Mucosa of descending colon (tissue), 3 donors: Measurements from ENCODE around the gene CD2BP2. TPM values are rescaled to one million over a fixed set of nuclear protein-coding genes. Genes with fewer than 3 reads are reported as not detected.
A peak's percentile ranks its signal among the peaks of the same experiment; 100 is the strongest.

Source experiments
- ATAC-seq: fragments of 200-7000 bp; cut with Tn5 transposase; one replicate; pipeline ENCODE4 v1.9.1; 2020; ENCODE audit warnings: mild to moderate bottlenecking, moderate library complexity
- DNase-seq, 3 donors: peaks; one replicate each; pipeline ENCODE4 v3.0.0-alpha.2; 2020
- H3K36me3 ChIP-seq: fragments of 200-600 bp; one replicate; pipeline ENCODE4 v1.8.0; 2021; ENCODE audit warnings: low read depth, mild to moderate bottlenecking
- H3K4me1 ChIP-seq: fragments of 200-600 bp; one replicate; pipeline ENCODE4 v1.8.0; 2021; ENCODE audit warnings: low read depth, mild to moderate bottlenecking
- H3K4me3 ChIP-seq: fragments of 200-600 bp; one replicate; pipeline ENCODE4 v1.8.0; 2021; ENCODE audit warnings: mild to moderate bottlenecking
- H3K9me3 ChIP-seq: fragments of 200-600 bp; one replicate; pipeline ENCODE4 v1.8.0; 2021; ENCODE audit warnings: mild to moderate bottlenecking
- intact Hi-C, 2 donors: fragments of 100-400 bp; cut with DNase I in 1 of 2; cut with micrococcal nuclease in 1 of 2; formaldehyde crosslinking; loops; one replicate each; pipeline versions ENCODE4 v1.11.0 to v1.11.1; 2022; cut with DNase I, micrococcal nuclease
- total RNA-seq, 3 donors: library from RNA; stranded (reverse); fragmentation: NEBNext Ultra II Directional in 2 of 3; extraction: Animal tissue kit (Norgen Biotek cat#: 25700) in 2 of 3; gene quantifications; one replicate each; pipeline versions ENCODE4 v1.2.1 to v1.2.4, GENCODE V29; 2021 to 2023
- TF ChIP-seq, protein P1 (sequence below): fragments of 200-600 bp; IDR thresholded peaks from one replicate; pipeline ENCODE4 v1.8.0; 2022; ENCODE audit warnings: antibody characterized with exemption, mild to moderate bottlenecking
- donor health status: DM: no; HTN: no; CAD: no; lungs with moderate emphysema.
- donor health status: DM: no; HTN: no; CAD: no.
- donor health status: DM: no; HTN: yes; CAD: no.

The CD2BP2 gene
- total RNA-seq, 3 donors from 2014 or later, result 53.4 to 57.9 (median 53.5) TPM

DNA sequence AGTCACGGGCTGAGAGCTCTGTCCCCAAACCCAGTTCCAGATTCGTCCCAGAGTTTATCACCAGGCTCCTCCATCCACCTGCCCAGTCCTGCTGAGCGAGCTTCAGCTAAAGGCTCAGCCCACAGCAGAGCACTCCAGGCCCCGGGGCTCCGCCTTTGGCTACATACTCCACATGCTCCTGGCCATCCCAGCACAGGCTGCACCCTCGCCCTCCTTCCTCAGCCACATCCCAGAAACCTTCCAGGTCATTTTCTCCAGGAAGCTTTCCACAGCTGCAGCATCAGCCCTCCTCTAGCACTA lies 4.7 kb upstream of the CD2BP2 start:
- peaks cover 6% of the 10 kb centered on the region for H3K4me1 ChIP-seq
- TF ChIP-seq, protein P1, sequence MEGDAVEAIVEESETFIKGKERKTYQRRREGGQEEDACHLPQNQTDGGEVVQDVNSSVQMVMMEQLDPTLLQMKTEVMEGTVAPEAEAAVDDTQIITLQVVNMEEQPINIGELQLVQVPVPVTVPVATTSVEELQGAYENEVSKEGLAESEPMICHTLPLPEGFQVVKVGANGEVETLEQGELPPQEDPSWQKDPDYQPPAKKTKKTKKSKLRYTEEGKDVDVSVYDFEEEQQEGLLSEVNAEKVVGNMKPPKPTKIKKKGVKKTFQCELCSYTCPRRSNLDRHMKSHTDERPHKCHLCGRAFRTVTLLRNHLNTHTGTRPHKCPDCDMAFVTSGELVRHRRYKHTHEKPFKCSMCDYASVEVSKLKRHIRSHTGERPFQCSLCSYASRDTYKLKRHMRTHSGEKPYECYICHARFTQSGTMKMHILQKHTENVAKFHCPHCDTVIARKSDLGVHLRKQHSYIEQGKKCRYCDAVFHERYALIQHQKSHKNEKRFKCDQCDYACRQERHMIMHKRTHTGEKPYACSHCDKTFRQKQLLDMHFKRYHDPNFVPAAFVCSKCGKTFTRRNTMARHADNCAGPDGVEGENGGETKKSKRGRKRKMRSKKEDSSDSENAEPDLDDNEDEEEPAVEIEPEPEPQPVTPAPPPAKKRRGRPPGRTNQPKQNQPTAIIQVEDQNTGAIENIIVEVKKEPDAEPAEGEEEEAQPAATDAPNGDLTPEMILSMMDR, result no peak
- H3K4me3 ChIP-seq, result no peak overlapping the region
- no peak for ATAC-seq
- intact Hi-C loops, result no loop called here
- DNase-seq, result no peak
- H3K36me3 ChIP-seq, result no peaks in the 10 kb centered on the region
- H3K9me3 ChIP-seq, result no peaks in the 10 kb centered on the region

DNA sequence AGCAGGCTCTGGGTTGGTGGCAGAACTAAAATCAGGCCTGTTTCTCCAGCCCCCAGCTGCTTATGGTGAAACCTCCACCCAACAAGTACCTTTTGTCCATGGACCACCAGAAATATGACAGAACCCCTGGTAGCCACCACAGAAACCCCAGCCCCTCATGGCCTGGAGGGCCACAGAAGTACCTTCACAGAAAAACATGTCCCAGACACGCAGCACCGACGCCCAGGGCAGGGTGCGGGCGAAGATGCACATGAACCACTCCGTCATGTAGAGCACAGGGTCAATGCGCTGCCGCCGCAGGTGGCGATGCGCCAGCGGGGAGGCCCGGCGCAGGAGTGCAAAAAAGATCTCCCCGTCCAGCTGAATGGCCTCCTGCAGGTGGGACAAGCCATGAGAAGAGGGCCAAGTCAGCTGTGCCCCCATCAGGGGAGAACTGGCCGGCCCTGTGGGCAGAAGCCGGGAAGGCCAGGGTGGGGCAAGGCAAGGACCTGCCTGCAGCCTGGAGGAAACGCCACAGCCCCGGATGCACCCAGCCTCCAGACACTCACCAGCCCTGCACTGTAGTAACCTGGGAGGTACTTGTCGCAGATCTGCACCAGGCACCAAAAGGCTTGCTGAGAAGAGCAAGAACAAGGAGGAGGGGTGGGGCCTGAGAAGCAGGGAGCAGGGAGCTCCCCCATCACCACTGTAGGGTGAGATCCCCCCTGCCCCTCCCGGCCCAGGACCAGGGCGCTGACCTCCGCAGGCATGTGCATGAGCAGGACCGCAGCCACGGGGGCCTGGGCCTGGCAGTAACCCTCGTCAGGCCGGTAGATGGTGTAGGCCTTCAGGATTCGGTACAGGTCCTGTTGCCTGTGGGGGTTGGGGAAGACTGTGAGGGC lies 4.1 kb upstream of the CD2BP2 start:
- TF ChIP-seq, protein P1, result no peak
- DNase-seq (no peak), ATAC-seq (no peak)
- Histone ChIP-seq H3K36me3 (no peaks in the 10 kb centered on the region), H3K9me3 (no peaks in the 10 kb centered on the region), H3K4me3 (no peak overlapping the region), H3K4me1 (peaks cover 9% of the 10 kb centered on the region)
- intact Hi-C loops, result no loop called here

DNA sequence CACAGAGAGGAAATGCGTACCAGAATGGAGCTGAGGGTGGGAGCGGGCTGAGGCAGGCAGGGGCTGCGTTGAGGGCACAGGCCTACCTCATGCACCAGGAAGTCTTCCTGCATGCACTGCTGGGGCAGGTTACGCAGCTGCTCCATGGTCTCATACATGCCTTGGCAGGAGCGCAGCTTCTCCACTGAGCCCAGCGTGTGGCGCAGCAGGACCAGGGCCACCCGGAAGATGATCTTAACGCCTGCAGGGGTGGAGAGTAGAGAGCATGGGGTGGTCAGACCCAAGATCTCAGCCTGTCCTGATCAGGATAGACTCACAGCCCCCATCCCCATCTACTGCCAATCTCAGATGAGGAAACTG lies 3.4 kb upstream of the CD2BP2 start:
- no peaks in the 10 kb centered on the region for H3K36me3 ChIP-seq

DNA sequence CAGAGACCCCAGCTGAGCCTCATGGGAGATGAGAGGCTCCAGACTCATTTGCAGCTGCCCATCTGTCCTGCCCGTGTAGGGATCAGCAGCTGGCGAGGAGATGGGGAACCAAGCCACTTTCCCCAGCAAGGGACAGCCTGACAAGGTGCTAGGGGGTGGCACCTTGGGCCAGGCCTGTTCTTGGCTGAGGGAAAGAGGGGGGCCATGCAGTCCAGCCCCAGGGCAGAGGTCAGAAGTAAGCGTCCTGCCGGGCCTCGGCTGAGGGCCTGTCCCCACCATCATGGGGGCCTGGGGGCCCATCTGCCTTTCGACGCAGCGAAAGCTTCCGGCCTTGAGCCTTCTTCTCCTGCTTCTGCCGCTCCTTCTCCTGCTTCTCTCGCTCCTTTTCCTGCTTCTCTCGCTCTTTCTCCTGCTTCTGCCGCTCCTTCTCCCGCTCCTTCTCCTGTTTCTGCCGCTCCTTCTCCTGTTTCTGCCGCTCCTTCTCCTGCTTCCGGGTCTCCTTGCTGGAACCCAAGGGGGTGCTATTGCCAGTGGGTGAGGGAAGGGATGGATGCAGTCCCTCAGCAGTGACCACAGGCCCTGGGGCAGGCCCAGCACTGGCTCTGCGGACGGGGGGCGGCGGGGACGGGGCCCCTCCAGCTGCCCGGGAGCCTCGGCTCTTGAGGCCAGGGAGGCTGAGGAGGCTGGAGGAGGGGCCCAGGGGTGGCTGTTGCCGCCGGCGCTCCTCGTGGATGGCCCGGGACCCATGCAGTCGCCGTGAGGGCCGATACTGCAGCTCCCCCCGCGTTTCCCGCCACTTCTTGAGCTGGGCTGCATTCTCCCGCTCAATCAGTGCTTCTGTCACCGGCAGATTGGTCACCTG lies 2.8 kb upstream of the CD2BP2 start:
- H3K36me3 ChIP-seq, result no peaks in the 10 kb centered on the region
- intact Hi-C loops, result no loop called here
- no peak for ATAC-seq

More for the DNA sequence above, 3.4 kb upstream of the CD2BP2 start:
- peaks cover 16% of the 10 kb centered on the region for H3K4me1 ChIP-seq
- H3K4me3 ChIP-seq, result no peak overlapping the region
- DNase-seq (peak in 1 of 3 donors; percentile 42), ATAC-seq (no peak)
- H3K9me3 ChIP-seq, result no peaks in the 10 kb centered on the region
- TF ChIP-seq, protein P1, result no peak
- intact Hi-C loops, result no loop called here

DNA sequence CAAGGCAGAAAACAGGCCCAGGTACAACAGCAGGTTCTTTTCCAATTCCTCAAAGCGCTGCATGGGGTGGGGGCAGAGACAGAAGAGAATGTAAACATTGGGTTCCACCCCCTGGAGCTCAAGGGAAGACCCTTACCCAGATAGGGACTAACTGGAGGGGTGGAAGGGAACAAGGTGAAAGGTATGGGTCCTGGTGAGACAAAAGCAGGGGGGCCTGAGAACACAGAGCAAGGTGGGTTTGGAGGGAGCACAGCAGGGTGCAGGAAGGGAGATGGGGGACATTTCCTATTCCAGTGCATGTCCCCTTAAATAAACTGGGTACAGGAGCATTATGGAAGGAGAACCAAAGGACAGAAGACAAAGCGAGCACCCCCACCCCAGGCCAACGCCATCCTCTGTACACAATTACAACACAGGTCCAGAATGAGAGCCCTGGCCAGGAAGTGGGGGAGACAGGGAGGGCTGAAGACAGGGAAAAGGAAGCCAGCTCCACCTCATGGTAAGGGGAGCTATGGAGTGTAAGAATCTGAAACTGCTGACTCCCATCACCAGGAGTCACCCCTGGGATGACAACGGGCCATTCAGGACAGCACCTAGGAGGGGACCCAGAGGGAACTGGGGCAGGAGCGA lies 2.1 kb upstream of the CD2BP2 start:
- intact Hi-C loops, result no loop called here
- no peaks in the 10 kb centered on the region for H3K9me3 ChIP-seq
- peak in 2 of 3 donors; percentile 26 for DNase-seq
- no peak for ATAC-seq
- peaks cover 3% of the 10 kb centered on the region for H3K36me3 ChIP-seq
- peaks cover 16% of the 10 kb centered on the region for H3K4me1 ChIP-seq
- TF ChIP-seq, protein P1, result no peak
- H3K4me3 ChIP-seq, result no peak overlapping the region

More for the DNA sequence above, 2.8 kb upstream of the CD2BP2 start:
- Histone ChIP-seq H3K4me1 (peaks cover 16% of the 10 kb centered on the region), H3K9me3 (no peaks in the 10 kb centered on the region), H3K4me3 (no peak overlapping the region)
- DNase-seq, result peak in 2 of 3 donors; percentile 29 to 43
- TF ChIP-seq, protein P1, result no peak
